ENCODE results near the gene FOXP1.

- TF ChIP-seq, protein P1, sequence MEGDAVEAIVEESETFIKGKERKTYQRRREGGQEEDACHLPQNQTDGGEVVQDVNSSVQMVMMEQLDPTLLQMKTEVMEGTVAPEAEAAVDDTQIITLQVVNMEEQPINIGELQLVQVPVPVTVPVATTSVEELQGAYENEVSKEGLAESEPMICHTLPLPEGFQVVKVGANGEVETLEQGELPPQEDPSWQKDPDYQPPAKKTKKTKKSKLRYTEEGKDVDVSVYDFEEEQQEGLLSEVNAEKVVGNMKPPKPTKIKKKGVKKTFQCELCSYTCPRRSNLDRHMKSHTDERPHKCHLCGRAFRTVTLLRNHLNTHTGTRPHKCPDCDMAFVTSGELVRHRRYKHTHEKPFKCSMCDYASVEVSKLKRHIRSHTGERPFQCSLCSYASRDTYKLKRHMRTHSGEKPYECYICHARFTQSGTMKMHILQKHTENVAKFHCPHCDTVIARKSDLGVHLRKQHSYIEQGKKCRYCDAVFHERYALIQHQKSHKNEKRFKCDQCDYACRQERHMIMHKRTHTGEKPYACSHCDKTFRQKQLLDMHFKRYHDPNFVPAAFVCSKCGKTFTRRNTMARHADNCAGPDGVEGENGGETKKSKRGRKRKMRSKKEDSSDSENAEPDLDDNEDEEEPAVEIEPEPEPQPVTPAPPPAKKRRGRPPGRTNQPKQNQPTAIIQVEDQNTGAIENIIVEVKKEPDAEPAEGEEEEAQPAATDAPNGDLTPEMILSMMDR (IDR thresholded peaks at IDR 0.05), result no peak
- TF ChIP-seq EZH2 (IDR thresholded peaks at IDR 0.05), result no peak
Observed at GRCh38 chr3:71247958-71248335, 335.6 kb downstream of the FOXP1 start.

All from neural progenitor cell (in vitro differentiated cells).